Ecto neural progenitor cell (in vitro differentiated cells): ENCODE measurements around the gene POGLUT2.
A peak's percentile ranks its signal among the peaks of the same experiment; 100 is the strongest.

ENCODE experiments used
- DNase-seq: peaks from one replicate; pipeline ENCODE4 v3.0.0-alpha.2; 2018; ENCODE audit warnings: low spot score

Gene POGLUT2

GRCh38 chr13:102798581-102799425, at the start of gene POGLUT2, which contains the start of gene BIVM:
POGLUT2 (minus strand) TSS chr13:102798976; CDS start chr13:102798670, 306 bp downstream.
BIVM (plus strand) TSS chr13:102799119; CDS start chr13:102807268, 8,149 bp downstream.
- DNase-seq, result peak; percentile 94

GRCh38 chr13:102847272-102848234, 48.8 kb upstream of the POGLUT2 start:
- no peak for DNase-seq

- DNase-seq, result no peak
Observed at GRCh38 chr13:102846261-102847015, 47.7 kb upstream of the POGLUT2 start.

- peak; percentile 95 for DNase-seq
Observed at GRCh38 chr13:102845630-102846260, 47.0 kb upstream of the POGLUT2 start, which contains the start of gene ERCC5. ERCC5 (plus strand) TSS chr13:102846032; CDS start chr13:102846267, 235 bp downstream.

GRCh38 chr13:102845289-102845629, 46.5 kb upstream of the POGLUT2 start:
- no peak for DNase-seq

- DNase-seq, result no peak
Observed at GRCh38 chr13:102839462-102839861, 40.7 kb upstream of the POGLUT2 start.

GRCh38 chr13:102838982-102839381, 40.2 kb upstream of the POGLUT2 start:
- no peak for DNase-seq

GRCh38 chr13:102838273-102838672, 39.5 kb upstream of the POGLUT2 start:
- no peak for DNase-seq

- DNase-seq, result no peak
Observed at GRCh38 chr13:102836471-102836870, 37.7 kb upstream of the POGLUT2 start.

GRCh38 chr13:102830646-102831045, 31.9 kb upstream of the POGLUT2 start:
- no peak for DNase-seq

- DNase-seq, result no peak
Observed at GRCh38 chr13:102825921-102826706, 27.3 kb upstream of the POGLUT2 start.

GRCh38 chr13:102825400-102825799, 26.6 kb upstream of the POGLUT2 start:
- no peak for DNase-seq

GRCh38 chr13:102817907-102818306, 19.1 kb upstream of the POGLUT2 start:
- DNase-seq, result no peak

- no peak for DNase-seq
Observed at GRCh38 chr13:102817241-102817640, 18.5 kb upstream of the POGLUT2 start.

GRCh38 chr13:102816708-102817107, 17.9 kb upstream of the POGLUT2 start:
- DNase-seq, result no peak

- DNase-seq, result no peak
Observed at GRCh38 chr13:102815788-102816187, 17.0 kb upstream of the POGLUT2 start.

GRCh38 chr13:102814793-102815192, 16.0 kb upstream of the POGLUT2 start:
- DNase-seq, result no peak

- DNase-seq, result no peak
Observed at GRCh38 chr13:102814025-102814607, 15.3 kb upstream of the POGLUT2 start.

- DNase-seq, result no peak
Observed at GRCh38 chr13:102812611-102813287, 14.0 kb upstream of the POGLUT2 start.

- no peak for DNase-seq
Observed at GRCh38 chr13:102807699-102808098, 8.9 kb upstream of the POGLUT2 start.
